AG09319 (cell line): Measurements from ENCODE around the gene GUCA1C.

Experiments
- DNase-seq: peaks from one replicate; pipeline ENCODE4 v3.0.0-alpha.2; 2010; ENCODE audit warnings: low read depth; ENCODE audit errors: extremely low read depth
- TF ChIP-seq, protein P1 (sequence below): IDR thresholded peaks from 2 replicates; pipeline ENCODE4 v1.5.1; 2011; ENCODE audit warnings: low read depth, mild to moderate bottlenecking, inconsistent platforms, low read length, moderate library complexity

The GUCA1C gene

DNA sequence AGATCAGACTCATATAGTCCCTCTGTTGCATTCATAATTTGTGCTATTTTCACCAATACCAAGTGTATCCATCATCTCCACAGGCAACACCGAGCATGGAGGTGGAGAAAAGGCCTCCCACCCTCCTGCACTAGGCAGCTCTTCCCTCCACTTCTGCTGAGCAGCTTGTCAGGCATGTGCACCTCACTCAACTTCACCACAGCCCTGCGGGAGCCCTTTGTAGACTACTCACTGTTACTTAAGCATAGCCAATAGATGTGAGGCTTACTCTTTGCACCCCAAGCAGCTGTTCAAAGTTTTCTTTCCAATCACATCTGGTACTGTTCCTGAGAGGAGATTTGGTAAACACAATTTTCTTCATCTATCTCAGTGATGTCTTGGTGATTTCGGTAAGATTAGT is 16.9 kb upstream of the GUCA1C start:
- TF ChIP-seq, protein P1, sequence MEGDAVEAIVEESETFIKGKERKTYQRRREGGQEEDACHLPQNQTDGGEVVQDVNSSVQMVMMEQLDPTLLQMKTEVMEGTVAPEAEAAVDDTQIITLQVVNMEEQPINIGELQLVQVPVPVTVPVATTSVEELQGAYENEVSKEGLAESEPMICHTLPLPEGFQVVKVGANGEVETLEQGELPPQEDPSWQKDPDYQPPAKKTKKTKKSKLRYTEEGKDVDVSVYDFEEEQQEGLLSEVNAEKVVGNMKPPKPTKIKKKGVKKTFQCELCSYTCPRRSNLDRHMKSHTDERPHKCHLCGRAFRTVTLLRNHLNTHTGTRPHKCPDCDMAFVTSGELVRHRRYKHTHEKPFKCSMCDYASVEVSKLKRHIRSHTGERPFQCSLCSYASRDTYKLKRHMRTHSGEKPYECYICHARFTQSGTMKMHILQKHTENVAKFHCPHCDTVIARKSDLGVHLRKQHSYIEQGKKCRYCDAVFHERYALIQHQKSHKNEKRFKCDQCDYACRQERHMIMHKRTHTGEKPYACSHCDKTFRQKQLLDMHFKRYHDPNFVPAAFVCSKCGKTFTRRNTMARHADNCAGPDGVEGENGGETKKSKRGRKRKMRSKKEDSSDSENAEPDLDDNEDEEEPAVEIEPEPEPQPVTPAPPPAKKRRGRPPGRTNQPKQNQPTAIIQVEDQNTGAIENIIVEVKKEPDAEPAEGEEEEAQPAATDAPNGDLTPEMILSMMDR: no peak
- DNase-seq: no peak

DNA sequence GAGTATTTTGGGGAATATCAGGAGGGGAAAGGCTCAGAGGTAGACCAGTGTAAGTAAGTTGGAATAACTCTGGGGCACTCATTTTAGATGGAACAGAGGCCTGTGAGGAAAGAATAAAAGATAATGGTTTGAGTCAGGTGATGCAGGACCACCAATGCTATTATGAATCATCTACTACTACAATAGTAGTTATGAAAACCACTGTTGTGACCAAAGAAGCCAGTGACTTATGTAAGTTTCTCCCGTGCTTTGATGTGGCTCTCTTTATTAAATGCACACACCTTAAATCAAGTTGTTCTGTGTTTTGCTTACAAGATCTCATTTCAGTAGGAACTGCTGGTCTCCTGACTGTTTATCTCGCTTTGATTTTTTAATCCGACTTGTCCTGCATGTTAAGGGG is 13.1 kb upstream of the GUCA1C start:
- TF ChIP-seq, protein P1: no peak
- no peak for DNase-seq

DNA sequence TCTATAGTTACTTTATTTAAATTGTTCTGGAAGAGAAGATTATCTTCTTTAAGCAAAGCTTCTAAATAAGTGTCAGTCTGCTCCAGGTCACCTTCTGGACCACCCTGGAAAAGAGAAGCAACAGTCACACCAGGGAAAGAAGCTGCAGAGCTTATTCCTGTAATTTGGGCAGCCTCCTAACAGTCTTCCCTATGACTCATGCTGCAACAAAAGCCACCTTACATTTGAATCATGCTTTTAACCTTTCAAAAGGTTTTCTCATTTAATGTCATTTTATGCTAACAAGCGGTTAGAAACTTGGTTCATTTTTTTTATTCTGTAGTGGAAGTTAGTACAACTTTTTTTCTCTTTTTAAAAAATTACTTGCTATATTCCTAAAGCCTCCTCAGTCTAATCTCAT is 5.3 kb upstream of the GUCA1C start:
- no peak for DNase-seq
- TF ChIP-seq, protein P1: no peak

DNA sequence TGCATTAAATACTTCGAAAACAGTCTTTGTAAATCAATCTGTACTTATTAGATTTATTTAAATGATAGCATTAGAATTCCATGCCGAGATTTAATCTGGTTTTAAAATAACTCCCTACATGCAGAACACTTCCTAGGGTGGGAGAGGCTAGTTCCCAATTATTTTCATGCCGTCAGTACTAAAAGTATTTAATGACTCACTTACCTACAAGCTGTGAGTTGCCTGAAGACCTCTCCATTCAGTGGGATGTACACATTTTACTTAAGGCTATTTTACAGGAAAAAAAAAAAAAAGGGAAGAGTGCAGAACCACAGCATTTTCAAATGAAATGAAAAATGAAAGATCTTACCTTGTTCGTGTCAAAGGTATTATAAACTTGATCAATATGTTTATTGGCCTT is 469 bp downstream of the GUCA1C start:
- TF ChIP-seq, protein P1: no peak

DNA sequence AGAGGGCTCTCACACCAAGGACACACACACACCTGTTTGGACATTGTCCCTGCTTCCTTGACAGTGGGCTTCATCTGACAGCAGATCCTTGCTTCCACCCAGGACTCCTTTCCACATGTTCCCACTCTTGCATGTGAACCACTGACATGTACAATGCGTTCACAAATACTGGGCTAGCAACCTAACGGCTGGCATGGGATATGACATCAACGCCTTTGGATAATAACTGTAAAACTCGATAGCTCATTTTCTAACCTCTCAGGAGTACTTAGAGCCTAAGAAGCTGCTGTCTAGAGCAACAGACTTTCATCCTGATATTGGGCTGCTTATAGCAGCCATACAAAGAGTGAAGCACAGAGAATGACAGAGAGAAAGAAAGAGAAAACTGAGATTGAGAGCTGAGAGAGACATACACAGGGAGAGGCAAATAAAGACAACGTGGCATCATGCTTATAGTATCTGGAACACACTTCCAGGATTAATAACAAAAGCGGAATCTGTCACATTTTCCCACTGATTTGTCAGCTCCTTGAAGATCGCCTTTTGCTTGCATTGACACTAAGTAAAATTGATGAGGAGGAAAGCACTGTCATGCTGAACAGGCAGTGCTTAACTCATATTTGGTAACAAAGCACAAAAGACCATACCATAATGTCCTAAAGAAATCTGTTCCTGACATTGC is 1.7 kb downstream of the GUCA1C start:
- TF ChIP-seq, protein P1: no peak
- DNase-seq: no peak

More for the DNA sequence above, 469 bp downstream of the GUCA1C start:
- no peak for DNase-seq

DNA sequence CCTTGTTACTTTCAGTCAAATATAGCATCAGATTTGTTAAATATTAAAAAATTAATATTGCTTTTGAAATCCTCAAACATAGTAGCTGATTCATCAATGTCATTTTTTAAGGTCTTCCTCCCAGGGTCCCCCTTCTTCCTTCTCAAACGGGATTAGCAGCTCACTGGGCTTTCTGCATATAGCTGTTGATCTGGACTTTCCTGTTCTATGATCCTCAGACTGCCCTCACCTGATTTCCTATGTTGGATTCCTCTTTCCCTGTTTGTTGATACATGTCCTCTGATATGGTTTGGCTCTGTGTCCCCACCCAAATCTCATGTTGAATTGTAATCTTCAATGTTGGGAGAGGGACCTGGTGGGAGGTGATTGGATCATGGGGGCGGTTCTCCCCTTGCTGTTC is 5.8 kb downstream of the GUCA1C start:
- TF ChIP-seq, protein P1: no peak
- no peak for DNase-seq

DNA sequence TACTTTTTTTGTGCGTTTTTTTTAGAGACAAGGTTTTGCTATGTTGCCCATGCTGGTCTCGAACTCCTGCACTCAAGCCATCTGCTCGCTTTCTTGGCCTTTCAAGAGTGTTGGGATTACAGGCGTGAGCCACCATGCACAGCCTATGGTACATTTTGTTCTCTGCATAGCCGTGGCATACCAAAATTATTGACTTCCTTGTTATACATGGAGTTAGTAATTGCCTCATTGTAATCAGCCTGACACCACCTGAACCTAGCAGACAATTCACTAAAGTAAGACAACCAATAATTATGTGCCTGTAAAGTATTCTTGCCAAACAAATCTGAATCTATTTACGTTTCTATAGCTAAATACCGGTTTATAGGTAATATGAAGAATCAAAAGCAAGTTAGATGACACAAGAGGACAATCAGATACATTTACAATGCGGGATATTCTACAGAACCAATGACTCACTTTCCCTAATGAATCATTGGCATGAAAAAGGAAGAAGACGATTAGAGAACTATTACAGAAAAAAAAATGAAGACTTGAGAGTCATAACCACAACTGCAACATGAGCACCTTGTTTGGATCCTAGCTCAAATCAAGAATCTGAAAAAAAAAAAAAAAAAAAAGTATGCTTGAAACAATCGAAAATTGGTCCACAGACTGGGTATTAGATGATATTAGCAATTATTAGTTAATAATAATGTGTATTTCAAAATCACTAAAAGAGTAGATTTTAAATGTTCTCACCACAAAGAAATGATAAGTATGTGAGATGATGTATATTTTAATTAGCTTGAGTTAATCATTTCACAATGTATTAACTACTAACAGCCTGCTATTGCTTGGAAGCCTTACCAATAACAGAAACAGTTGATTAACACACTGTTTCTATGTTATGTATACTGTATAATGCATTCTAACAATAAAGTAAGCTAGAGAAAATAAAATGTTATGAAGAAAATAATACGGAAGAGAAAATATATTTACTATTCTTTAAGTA is 7.1 kb downstream of the GUCA1C start:
- DNase-seq: no peak

More for the DNA sequence above, 7.1 kb downstream of the GUCA1C start:
- TF ChIP-seq, protein P1: no peak
